ENCODE data around the gene ITGA5.

Gene ITGA5

GRCh38 chr12:54352891-54353874 is 65.9 kb downstream of the ITGA5 start:
- DNase-seq (ENCODE audit: low spot score) = no peak

- no peak for DNase-seq (ENCODE audit: low spot score)
These were observed 67.0 kb downstream of the ITGA5 start for GRCh38 chr12:54352022-54352531.

GRCh38 chr12:54351341-54351740 is 67.7 kb downstream of the ITGA5 start:
- DNase-seq (ENCODE audit: low spot score) = no peak

- DNase-seq (ENCODE audit: low spot score) = no peak
These were observed 68.3 kb downstream of the ITGA5 start for GRCh38 chr12:54350743-54351142.

GRCh38 chr12:54349679-54350078 is 69.4 kb downstream of the ITGA5 start:
- no peak for DNase-seq (ENCODE audit: low spot score)

GRCh38 chr12:54349036-54349435 is 70.0 kb downstream of the ITGA5 start:
- DNase-seq (ENCODE audit: low spot score) = no peak

Data from HuH-7.5 (cell line).